AG04449 (cell line): Measurements from ENCODE around the gene DCTN4.
"Not testable (repeated sequence)": the region's sequence is repeated elsewhere in the genome, so short reads cannot be mapped to it uniquely, and the experiment has no call there.

Experiments used
- CTCF ChIA-PET: fragments of 350-600 bp; formaldehyde crosslinking; extraction: SDS; loops from one replicate; lab custom pipeline; 2021; ENCODE audit warnings: antibody characterized with exemption; lab: Yijun Ruan, JAX
- POLR2A ChIA-PET: fragments of 400-600, 350-600 bp; formaldehyde crosslinking; extraction: SDS; loops from one replicate; lab custom pipeline; 2020; ENCODE audit warnings: antibody characterized with exemption, inconsistent platforms; lab: Yijun Ruan, JAX
- DNase-seq: peaks from one replicate; pipeline ENCODE4 v3.0.0-alpha.2; 2010; ENCODE audit warnings: low read depth, low spot score
- H3K4me3 ChIP-seq: 2 replicates; pipeline ENCODE4 v1.5.1; 2011; ENCODE audit warnings: low read depth, mild to moderate bottlenecking, control low read depth, low read length
- TF ChIP-seq, protein P1 (sequence below): IDR thresholded peaks from one replicate; pipeline ENCODE4 v1.5.1; 2011; ENCODE audit warnings: mild to moderate bottlenecking, moderate library complexity, low read length, control low read depth, inconsistent platforms; ENCODE audit not compliant: insufficient read depth; ENCODE audit errors: missing control alignments

DCTN4 gene

DNA sequence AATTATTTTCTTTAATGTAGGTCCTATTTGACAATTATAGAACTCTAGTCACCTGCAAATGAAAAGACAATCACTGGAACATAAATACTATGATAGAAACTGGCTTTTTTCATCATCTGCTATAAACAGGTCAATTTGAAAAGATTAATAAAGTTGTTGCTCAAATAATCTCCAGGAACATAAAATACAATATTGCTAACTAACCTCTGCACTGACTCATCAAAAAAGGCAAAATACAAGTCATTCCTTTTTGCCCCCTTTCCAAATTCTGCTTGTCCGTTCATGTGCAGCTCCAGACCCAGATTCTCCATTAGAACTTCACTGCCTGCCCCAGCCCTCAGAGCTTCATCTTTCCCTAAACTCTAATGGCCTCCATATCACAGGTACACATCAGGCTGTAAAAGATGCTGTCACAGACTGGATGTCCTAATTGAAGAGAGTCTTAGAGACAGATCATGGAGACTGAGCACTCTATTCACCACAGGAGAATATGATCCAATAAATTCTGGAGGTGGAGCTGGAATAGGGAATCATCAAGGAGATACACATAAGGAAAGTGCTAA is 1.6 kb downstream of the DCTN4 start:
- ChIA-PET POLR2A (interaction anchor here (2.0 to 2.2 kb wide), 3 partner anchors 21 to 56 kb away, joined by 7 to 13 read pairs (median 9); partner anchors contain the start of genes RBM22 and SMIM3), CTCF (interaction anchor here (1.4 to 4.2 kb wide), 2 partner anchors 21 to 56 kb away, joined by 4 to 23 read pairs; partner anchors contain the start of gene RBM22)
- no peak for DNase-seq
- TF ChIP-seq, protein P1, sequence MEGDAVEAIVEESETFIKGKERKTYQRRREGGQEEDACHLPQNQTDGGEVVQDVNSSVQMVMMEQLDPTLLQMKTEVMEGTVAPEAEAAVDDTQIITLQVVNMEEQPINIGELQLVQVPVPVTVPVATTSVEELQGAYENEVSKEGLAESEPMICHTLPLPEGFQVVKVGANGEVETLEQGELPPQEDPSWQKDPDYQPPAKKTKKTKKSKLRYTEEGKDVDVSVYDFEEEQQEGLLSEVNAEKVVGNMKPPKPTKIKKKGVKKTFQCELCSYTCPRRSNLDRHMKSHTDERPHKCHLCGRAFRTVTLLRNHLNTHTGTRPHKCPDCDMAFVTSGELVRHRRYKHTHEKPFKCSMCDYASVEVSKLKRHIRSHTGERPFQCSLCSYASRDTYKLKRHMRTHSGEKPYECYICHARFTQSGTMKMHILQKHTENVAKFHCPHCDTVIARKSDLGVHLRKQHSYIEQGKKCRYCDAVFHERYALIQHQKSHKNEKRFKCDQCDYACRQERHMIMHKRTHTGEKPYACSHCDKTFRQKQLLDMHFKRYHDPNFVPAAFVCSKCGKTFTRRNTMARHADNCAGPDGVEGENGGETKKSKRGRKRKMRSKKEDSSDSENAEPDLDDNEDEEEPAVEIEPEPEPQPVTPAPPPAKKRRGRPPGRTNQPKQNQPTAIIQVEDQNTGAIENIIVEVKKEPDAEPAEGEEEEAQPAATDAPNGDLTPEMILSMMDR = no peak
- H3K4me3 ChIP-seq = peak overlapping the region; percentile 84

DNA sequence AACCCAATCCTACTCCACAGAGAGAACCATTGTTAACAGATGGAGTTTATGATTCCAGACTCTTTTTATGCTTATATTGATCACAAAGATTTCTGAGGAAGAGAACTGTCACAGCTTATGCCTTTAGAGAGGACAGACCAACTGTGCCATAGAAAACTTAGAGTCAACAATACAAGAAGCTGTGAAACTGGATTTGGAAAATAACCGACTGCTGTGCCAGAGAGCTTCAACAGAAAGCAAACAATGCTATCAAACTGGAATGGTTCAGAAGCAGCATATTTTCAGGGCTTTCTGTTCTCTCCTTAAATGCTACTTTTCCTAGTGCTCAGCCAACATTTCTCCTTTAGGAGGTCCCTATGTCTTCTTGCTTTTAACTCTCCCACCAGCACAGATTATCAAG is 5.0 kb downstream of the DCTN4 start:
- H3K4me3 ChIP-seq = no peak overlapping the region
- POLR2A ChIA-PET = no interaction called here
- CTCF ChIA-PET = interaction anchor here (2.0 kb wide), 1 partner anchor 9 kb away, joined by 6 read pairs; no protein-coding TSS in a partner anchor
- DNase-seq = no peak
- TF ChIP-seq, protein P1 = no peak

DNA sequence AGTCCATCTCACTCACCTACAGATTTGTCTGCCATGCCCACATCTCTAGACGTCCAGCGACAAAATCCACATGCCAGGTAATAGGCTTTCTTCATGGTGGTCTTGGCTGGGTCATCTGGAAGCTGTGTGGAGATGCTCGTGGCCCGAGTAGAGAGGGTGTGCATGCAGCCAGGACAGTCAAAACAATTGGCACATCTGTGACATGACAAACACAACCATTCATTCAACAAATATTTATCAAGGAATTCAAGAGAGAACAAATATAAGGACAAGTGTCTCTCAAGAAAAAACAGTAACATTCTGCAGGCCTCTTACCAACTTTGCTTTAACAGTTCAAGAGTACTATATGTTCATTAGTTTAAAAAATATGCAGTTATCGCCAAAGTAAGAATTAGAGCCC is 5.4 kb downstream of the DCTN4 start:
- TF ChIP-seq, protein P1 = no peak
- DNase-seq = no peak
- ChIA-PET POLR2A (no interaction called here), CTCF (interaction anchor here (2.0 kb wide), 1 partner anchor 9 kb away, joined by 6 read pairs; no protein-coding TSS in a partner anchor)
- H3K4me3 ChIP-seq = no peak overlapping the region

DNA sequence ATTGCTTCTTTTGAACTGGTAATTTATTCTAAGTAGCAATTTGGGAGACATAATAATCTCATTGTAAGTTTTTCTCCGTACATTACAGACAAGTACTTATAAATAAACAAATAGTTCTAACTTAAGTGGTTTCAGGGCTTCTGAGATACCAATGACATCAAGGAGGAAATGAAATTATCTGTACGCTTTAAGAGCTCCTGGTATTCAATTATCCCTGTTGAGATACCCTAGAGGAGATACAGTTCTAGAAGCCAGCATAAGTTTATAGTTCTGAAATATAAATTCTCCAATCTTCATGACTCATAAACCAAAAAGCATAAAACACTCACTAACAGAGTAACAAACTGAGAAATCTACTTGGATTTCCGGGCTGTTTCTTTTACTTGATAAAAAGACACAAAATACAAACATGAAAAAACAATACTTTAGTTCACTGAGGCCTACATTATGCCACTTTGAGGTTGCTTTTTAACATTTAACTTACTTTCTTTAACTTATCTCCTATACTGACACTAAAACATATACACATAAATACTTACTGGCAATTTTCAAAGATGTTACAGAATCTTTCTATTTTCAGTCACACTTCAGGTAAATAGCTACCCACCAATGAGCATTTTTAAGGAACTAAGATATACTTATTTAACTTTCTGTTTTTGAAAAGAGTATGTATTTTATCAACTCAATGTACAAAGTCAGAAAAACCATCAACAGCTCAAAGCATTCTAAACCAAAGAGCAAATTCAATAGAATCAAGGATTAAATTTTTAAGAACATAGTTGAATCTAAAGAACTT is 7.5 kb downstream of the DCTN4 start:
- ChIA-PET CTCF (interaction anchor here (0.7 to 1.0 kb wide), 2 partner anchors 25 to 26 kb away, joined by 4 read pairs; no protein-coding TSS in a partner anchor), POLR2A (no interaction called here)
- TF ChIP-seq, protein P1 = no peak
- DNase-seq = no peak
- H3K4me3 ChIP-seq = no peak overlapping the region

DNA sequence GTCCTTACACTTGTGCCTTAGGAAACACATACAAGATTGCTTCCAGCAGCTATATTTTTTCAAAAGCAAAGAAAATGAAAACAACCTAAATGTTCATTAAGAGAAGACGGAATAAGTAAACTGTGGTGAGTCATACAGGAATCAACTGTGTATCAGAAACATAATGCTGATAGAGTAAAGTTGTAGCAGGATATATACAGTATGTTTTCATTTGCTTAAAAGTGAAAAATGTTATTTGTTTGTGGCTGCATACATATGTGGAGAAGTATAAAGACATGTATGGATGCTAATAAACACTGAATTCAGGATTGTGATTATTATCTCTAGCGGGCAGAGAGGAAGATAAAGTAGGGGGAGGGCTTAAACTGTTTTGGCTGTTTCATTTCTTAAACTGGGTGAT is 8.3 kb downstream of the DCTN4 start:
- DNase-seq = no peak
- H3K4me3 ChIP-seq = no peak overlapping the region
- TF ChIP-seq, protein P1 = no peak
- ChIA-PET POLR2A (interaction anchor here (1.0 kb wide), 1 partner anchor 33 kb away, joined by 4 read pairs; no protein-coding TSS in a partner anchor), CTCF (interaction anchor here (0.8 kb wide), 1 partner anchor 29 kb away, joined by 3 read pairs; no protein-coding TSS in a partner anchor)

DNA sequence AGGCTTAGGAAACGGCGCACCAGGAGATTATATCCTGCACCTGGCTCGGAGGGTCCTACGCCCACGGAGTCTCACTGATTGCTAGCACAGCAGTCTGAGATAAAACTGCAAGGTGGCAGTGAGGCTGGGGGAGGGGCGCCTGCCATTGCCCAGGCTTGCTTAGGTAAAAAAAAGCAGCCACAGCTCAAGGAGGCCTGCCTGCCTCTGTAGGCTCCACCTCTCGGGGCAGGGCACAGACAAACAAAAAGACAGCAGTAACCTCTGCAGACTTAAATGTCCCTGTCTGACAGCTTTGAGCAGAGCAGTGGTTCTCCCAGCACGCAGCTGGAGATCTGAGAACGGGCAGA is 15.7 kb downstream of the DCTN4 start:
- POLR2A ChIA-PET, DNase-seq, CTCF ChIA-PET, H3K4me3 ChIP-seq: not testable (repeated sequence)

DNA sequence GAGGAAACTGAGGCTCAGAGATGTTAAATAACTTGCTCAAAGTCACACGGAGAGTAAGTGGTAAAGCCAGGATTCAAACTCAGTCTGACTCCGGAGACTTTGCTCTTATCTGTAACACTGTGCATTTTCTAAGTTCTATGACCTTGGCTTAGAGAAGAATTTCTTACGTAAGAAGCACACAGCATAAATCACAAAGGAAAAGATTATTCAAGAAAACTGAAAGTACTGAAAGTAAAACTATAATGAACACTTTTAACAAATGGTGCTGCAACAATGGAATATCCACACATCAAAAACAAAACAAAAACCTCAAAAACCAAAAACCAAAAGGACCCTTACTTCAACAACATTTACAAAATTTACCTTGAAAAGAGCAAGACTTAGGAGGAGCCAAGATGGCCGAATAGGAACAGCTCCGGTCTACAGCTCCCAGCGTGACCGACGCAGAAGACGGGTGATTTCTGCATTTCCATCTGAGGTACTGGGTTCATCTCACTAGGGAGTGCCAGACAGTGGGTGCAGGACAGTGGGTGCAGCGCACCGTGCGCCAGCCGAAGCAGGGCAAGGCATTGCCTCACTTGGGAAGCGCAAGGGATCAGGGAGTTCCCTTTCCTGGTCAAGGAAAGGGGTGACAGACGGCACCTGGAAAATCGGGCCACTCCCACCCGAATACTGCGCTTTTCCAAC is 16.2 kb downstream of the DCTN4 start:
- CTCF ChIA-PET, H3K4me3 ChIP-seq, DNase-seq, POLR2A ChIA-PET: not testable (repeated sequence)
